Uterus (tissue), 2 donors: ENCODE data around the gene FIBCD1.

Experiments used
- POLR2A ChIP-seq, 2 donors: fragments of 450-650 bp; IDR thresholded peaks; one replicate each; pipeline ENCODE4 v1.6.1; 2016; ENCODE audit warnings: antibody characterized with exemption in 2 of 2, mild to moderate bottlenecking in 1 of 2, moderate library complexity in 1 of 2
- TF ChIP-seq, protein P1 (sequence below), 4 experiments: fragments of 200-600 bp in 2 of 4; fragments of 450-650 bp in 2 of 4; sonication (generic) in 2 of 4; IDR thresholded peaks; one replicate each; pipeline ENCODE4 v1.5.1; 2016 to 2019; ENCODE audit warnings: antibody characterized with exemption in 4 of 4, mild to moderate bottlenecking in 2 of 4, moderate library complexity in 1 of 4

- no peak for TF ChIP-seq POLR2A (IDR thresholded peaks at IDR 0.05)
- TF ChIP-seq, protein P1, sequence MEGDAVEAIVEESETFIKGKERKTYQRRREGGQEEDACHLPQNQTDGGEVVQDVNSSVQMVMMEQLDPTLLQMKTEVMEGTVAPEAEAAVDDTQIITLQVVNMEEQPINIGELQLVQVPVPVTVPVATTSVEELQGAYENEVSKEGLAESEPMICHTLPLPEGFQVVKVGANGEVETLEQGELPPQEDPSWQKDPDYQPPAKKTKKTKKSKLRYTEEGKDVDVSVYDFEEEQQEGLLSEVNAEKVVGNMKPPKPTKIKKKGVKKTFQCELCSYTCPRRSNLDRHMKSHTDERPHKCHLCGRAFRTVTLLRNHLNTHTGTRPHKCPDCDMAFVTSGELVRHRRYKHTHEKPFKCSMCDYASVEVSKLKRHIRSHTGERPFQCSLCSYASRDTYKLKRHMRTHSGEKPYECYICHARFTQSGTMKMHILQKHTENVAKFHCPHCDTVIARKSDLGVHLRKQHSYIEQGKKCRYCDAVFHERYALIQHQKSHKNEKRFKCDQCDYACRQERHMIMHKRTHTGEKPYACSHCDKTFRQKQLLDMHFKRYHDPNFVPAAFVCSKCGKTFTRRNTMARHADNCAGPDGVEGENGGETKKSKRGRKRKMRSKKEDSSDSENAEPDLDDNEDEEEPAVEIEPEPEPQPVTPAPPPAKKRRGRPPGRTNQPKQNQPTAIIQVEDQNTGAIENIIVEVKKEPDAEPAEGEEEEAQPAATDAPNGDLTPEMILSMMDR (IDR thresholded peaks at IDR 0.05) = no peak
These were observed 44.5 kb downstream of the FIBCD1 start for GRCh38 chr9:130894546-130894945.
